NCI-H748 treated with DMSO at 0.1 percent for 48 hours (cell line): ENCODE measurements around the gene VWA3A.
"Not testable (repeated sequence)": the region's sequence is repeated elsewhere in the genome, so short reads cannot be mapped to it uniquely, and the experiment has no call there.

Source experiments
- DNase-seq: peaks from one replicate; lab custom pipeline; 2025; lab: John Stamatoyannopoulos, UW

VWA3A gene

DNA sequence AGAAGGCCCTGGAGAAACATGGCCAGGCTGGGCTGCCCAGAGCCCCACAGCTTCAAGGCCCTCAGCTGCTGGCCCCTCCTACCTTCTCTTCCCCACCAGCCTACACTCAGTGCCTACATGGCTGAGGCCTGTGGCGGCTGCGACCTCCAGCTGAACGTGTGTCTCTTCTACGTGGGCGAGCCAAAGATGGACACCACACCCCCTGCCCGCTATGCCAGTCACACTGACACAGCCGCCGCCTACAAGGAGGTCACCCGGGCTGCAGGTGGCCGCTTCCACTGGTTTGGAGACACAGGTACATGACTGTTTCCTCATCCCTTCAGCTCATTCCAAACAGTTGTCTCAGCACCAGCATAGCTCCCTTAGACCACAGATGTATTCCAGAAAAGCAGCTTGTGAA, 40.5 kb downstream of the VWA3A start:
- no peak for DNase-seq

DNA sequence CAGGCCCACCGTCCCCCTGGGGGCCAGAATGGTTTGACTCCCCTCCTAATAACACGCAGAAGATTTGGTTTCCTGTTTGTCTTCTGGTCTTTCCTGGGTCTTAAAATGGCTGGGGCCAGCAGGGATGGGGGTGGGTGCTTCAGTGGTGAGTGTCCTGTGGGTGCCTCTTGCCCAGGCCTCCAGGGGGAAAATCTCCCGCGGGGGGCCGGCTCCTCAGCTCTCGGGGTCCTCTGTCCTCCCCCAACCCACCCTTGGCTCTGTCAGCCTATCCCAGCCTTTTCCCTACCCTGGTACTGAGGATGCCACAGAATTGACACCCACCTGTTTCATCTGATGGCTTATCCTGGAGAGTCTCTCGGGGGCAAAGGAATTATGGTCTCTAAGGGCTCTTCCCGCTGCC, 46.1 kb downstream of the VWA3A start:
- DNase-seq: no peak

DNA sequence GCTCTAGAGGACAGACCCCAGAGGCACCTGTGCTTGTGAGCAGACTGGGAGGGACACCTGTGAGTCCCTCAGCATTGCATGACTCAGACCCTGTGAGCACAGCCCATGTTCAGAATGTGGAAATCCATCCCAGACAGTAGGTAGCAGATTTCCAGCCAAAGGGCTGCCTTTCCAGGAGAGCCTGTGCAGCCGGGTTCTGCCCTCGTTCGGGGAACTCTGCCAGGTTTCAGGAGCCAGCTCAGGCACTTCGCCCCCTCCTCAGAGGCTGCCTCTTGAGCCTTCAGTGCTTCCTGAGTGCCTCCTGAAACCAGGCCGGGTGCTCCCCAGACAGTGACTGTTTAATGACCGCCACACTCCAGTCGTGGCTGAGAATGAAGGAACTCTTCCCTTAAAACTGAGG, 46.7 kb downstream of the VWA3A start:
- DNase-seq: no peak

DNA sequence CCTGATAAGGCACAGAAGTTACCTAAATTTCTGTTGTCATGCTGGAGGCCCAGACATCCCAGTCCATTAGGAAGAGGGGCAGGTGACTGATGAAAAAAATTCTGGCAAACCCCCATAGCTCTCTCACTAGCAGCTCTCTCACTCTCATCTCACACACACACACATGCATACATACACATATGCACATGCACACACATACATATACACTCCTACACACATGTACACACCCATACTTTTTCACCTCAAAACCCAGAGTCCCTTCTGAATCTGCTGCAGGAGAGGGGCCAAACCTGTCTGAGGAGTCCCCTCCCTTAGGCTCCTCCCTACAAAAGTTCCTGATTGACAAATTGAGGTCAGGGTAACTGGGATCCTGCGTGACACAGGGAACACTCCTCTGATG, 47.4 kb downstream of the VWA3A start:
- DNase-seq: no peak

DNA sequence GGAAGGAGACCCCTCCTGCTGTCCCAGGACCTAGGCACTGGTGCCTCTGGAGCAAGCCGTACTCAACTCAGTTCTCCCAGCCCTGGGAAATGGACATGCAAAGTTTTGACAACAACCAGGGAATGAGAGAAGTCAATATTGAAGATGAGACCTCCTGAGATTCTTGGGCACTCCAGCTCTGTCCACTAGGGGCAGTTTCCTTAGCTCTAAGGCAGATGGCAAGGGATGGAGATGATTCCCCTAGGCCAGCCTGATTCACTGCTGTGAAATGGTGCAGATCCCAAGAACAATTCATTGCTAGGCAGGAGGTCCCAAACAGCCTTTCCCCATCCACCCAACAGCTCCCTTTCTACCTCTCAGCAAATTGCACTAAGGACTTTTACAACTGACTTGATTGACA, 49.4 kb downstream of the VWA3A start:
- DNase-seq: no peak

DNA sequence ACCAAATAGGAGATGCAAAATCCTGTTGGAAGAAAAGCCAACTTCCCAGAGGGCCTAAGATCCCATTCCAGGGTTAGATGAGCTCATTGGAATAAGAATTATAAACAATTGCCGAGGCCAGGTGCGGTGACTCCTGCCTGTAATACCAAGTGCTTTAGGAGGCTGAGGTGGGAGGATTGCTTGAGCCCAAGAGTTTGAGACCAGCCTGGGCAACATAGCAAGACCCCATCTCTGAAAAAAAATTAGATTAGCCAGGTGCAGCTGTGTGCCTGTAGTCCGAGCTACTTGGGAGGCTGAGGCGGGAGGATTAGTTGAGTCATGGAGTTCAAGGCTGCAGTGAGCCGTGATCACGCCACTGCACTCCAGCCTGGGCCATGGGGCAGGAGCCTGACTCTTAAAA, 52.2 kb downstream of the VWA3A start:
- no peak for DNase-seq

DNA sequence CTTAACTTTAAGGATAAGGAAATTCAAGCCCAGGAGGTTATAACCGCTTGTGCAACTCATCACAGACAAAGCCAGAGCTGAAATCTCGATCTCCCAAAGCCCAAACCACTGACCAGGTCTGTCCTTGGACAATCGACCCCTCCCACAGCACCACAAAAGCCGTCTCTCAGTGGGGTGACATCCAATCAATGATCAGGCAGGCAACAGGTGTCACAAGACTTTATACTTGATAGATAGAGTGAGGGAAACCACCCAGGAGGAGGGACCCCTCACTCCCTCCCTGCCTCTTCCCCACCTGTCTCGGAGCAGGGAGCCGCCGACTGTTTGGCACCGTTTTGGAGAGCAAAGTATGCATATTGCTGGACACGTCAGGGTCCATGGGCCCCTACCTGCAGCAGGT, 55.5 kb downstream of the VWA3A start:
- DNase-seq: no peak

DNA sequence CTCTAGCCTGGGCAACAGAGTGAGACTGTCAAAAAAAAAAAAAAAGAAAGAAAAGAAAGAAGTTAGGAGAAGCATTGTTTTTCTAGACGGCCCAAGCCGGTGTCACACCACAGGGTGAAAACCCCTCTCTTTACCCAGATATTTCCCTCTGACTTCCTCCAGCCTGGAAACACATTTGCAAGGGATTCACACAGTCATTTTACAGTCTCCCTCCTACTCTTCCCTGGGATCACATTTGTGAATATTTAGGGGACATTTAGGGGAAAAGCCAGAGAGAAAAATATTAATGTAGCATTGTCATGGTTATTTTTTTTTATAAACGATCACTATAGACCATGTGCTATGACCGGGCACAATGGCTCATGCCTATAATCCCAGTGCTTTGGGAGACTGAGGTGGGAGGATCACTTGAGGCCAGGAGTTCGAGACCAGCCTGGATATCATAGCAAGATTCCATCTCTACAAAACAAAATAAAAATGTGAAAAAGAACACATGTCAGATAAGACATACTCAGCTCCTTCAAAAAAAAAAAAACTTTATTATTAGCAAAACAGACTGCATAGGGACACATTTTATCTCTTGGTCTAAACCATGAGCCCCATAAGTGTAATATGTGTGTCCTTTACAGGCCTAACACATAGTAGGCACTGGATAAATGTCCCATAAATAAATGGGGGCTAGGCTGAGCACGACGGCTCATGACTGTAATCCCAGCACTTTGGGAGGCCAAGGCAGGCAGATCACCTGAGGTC, 59.1 kb downstream of the VWA3A start:
- DNase-seq: no peak

DNA sequence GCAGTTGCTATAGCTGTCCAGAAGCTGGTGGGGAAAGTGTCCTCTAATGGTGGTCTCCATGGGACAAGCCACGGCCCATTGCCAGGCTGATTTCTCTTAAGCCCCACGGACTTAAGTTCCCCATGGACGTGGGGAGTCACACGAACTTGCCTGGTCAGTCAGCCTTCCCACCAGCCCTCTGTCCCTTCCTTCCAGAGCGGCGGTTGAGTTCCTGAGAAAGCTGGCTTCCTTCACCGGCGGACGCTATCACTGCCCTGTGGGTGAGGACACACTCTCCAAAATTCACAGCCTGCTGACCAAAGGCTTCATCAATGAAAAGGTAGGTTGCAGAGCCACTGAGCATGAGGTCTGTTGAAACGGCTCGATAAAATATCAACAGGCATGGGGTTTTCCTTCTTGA, 60.0 kb downstream of the VWA3A start:
- no peak for DNase-seq

DNA sequence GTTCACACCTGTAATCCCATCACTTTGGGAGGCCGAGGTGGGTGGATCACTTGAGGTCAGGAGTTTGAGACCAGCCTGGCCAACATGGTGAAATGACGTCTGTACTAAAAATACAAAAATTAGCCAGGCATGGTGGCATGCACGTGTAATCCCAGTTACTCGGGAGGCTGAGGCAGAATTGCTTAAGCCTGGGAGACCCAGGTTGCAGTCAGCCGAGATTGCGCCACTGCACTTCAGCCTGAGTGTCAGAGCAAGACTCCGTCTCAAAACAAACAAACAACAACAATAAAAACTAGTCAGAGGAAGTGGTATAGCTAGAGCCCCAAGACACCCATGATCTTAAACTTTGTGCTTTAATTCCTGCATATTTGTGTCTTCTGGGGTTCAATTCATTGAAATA, 60.7 kb downstream of the VWA3A start:
- not testable (repeated sequence) for DNase-seq

DNA sequence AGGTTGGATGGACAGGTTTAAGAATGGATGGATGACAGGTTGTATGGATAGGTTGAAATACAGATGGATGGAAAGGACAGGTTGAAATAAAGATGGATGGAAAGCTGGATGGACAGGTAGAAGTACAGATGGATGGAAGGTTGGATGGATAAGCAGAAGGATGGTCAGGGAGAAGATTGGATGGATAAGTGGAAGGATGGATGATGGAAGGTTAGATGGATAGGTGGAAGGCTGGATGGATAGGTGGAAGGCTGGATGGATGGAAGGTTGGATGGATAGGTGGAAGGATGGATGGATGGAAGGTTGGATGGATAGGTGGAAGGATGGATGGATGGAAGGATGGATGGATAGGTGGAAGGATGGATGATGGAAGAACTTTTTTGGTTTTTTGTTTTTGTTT, 69.1 kb downstream of the VWA3A start:
- DNase-seq: no peak

DNA sequence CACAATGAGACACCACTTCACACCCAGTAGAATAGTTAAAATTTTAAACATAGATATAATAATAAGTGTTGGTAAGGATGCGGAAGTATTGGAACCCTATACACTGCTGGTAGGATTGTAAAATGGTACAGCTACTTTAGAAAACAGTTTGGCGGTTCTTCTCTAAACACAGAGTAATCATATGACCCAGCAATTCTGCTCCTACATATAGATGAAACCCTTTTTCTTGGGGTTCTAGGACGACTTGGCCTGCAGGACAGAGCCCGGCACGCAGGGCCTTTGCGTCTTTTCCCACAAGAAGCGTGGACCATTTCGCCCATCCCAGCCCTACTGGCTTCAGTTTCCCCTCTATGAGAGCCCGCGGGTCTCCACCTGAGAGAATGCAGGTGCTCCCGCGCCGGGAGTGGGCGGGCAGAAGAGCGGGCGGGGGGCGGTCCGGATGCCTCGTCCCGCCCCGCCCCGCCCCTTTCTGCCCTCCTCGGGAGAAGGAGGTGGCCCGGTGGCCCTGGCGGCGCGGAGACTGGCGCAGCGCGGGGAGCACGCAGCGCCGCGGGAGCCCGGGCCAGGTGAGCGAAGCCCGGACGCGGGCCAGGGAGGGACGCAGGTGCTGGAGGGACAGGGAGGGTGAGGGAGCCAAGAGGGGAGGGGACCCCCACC, 69.8 kb downstream of the VWA3A start, which contains the start of gene SDR42E2:
Gene SDR42E2 (plus strand): TSS at position 508 of the 657 bp plus-strand sequence. CDS start 3,077 bp downstream, outside the sequence.
- peak; percentile 22 for DNase-seq

DNA sequence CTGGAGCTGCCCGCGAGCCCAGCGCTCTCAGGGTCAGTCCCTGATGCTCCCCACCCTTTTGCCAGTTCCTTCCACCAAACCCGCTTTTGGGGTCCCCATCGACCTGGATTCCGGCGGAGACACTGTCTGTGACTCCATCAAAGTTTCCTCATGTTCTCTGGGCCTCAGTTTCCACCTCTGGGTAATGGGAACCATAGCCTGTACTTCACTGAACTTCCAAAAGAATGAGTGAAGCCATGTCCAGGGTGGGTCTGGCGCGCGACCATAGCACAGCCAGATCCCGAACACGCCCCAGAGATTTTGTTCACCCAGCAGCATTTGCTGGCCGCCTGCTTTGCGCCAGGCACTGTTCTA, 70.3 kb downstream of the VWA3A start:
- no peak for DNase-seq

DNA sequence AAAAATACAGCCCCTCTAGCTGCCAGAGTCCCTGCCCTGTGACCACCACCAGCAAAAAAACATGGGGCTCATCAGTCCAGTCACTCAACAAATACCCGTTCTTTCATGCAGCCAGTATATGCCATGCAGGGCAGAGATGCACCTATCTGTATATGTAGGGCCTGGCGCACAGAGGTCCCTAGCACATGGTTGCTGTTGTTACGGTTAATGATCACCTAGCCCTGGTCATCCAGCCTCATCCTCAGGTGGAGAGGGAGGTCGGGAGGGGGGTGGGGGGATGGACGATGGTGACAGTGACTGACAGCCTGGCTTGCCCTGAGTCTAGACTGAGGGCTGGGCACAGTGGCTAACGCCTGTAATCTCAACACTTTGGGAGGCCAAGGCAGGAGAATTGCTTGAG, 71.5 kb downstream of the VWA3A start:
- no peak for DNase-seq

DNA sequence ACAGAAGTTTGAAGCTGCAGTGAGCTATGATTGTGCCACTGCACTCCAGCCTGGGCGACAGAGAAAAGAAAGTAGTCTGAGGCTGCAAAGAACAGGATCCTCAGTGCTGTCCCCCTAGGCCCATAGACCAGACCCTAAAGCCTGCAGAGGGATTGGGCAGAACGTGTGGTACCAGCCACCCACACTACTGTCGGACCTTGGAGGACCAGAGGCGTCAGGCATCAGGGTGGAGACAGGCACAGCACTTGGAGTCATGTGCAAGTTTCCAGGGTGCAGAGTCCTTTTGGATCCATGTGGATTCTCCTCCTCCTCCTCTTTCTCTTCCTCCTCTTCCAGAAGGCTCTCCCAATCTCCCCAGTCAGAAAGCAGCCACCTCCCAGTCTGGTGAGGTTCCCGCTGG, 72.1 kb downstream of the VWA3A start:
- no peak for DNase-seq

DNA sequence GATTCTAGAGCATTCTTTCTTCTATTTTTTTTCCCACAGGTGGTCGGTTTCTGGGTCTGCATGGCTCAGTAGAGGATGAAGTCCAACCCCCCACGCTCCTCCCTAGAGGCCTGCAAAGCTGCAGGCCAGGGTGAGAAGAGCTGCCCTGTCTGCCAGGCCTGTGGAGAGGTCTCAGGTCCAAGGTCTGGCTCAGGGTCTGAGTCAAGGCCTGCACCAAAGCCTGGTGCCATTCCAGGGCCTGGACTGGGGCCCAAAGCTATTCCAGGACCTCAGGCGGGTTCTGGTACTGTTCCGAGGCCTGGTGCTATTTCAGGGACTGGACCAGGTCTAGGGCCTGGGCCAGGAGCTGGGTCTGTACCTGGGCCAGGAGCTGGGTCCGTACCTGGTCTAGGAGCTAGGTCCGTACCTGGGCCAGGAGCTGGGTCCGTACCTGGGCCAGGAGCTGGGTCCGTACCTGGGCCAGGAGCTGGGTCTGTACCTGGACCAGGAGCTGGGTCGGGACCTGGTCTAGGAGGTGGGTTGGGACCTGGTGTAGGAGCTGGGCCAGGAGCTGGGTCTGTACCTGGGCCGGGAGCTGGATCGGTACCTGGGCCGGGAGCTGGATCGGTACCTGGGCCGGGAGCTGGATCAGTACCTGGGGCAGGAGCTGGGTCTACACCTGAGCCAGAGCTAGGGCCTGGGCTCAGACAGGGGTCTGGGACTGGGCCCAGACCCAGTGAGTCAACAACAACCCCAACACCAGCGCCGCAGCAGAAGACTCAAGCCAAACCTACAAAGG, 73.4 kb downstream of the VWA3A start:
- DNase-seq: no peak

DNA sequence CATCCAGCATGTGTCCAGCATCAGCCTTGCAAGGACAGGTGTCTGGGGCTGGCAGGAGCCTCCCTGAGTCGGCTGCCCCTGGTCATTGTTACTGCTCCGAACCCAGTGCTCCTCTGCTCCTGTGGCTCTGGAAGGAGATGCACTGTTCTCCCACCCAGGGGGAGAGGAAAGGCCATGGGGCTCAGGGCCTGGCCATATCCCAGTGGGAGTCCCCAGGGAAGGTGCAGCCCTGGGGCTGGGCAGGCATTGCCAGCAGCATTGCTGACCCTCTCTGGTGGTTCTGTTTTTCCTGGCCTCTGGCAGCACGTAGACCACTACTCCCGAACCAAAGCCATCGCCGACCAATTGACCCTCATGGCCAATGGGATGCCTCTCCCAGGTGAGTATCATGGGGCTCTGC, 79.6 kb downstream of the VWA3A start:
- no peak for DNase-seq

DNA sequence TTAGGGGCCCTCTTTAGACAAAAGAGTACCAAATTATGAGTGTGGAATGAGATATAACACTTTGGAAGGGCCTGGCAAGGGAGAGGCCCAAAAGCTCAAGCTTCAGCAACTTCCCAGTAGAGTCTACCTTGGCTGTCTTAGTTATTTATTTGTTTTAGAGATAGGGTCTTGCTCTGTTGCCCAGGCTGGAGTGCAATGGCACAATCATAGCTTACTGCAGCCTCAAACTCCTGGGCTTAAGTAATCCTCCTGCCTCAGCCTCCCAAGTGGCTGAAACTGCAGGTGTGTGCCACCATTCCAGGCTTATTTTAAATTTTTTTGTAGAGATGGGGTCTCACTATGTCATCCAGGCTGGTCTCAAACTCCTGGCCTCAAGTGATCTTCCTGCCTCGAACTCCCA, 80.3 kb downstream of the VWA3A start:
- DNase-seq: not testable (repeated sequence)

DNA sequence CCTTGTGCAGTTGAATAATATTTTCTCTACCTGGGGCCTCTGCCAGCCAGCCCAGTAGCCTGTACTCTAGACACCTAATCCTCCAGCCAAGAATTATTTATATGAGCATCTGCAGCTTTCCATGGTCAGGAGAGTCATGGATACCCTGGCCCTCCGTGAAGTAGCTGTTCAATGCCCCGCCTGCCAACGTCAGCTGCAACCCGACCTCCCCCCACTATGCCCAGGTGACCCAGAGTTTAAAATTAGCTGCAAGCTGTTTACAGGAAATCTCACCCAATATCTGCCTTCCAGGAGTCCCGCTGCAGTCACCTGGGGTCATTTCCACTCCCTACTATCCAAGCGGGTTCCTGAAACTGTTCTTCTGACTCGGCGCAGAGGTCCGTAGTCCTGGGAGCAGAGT, 82.3 kb downstream of the VWA3A start:
- no peak for DNase-seq

DNA sequence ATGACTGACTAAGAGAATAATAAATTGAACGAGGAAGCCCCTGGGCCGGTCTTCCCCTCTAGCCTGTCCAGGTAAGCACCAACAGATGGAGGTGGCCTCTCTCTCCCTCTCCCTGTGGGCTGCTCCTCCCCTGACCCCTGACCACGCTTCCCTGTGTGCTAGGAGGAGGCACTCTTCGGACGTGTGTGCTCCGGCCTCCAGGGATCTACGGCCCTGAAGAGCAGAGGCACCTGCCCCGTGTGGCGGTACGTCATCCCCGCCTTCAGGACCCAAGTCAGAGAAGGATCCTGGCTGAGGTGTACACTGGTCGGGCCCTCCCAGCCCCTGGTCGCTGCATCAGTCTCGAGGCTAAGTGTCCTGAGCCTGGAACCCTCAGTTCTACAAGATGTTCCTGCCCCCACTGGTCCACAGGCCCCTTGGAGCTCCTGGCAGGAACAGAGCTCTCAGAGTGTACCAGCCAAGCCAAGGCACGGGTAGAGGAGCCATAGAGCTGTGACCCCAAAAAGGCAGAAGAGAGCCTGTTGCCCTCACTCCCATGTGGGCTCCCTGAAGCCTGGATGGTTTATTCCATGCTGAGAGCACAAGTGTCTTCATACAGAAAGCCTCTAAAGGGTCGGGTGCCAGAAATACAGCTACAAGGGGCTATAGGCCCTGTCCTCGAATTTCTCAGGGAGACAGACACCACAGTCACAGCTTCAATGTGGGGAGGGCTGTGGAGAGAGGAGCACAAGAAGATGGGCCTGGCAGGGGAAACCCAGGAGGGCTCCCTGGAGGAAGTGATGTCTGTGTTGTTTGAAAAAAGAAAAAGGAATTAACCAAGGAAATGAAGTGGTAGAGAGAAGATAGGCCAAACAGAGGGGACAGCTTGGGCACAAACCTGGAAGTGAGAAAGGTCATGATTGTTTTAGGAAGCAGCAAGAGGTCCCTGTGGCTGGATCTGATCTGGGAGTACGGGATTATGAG, 85.9 kb downstream of the VWA3A start:
- no peak for DNase-seq

DNA sequence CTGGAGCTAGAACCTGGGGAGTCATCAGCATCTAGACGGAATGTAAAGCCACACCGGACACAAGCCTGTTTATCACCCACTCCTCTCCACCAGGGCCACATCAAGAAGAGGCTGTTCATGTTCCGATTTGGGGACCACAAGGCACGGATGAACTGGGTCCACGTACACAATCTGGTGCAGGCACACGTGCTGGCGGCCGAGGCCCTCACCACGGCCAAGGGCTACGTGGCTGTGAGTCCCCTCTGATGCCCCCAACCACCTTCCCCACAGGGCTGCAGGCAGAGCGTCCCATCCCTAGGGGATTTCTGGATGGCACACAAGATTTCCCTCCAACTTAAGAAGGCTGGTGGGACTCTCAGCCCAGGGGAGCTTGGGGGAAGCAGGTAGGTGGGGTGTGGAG, 89.1 kb downstream of the VWA3A start:
- DNase-seq: no peak

DNA sequence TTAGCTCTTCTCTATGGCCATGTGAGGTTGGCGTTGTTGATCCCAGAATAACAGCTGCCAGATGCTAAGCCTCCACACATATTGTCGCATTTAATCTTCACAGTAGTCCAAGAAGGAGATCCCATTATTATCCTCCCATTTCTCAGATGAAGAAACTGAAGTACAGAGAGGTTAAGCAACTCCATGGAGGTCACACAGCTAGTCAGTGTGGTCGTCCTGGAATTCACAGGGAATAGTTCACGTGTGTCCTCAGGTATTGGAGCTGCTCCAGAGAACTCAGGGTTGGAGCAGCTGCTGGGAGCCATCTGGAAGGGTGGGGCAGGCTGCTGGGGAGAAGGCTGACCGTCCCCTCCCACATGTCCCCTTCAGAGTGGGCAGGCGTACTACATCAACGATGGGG, 89.5 kb downstream of the VWA3A start:
- DNase-seq: no peak
